Heart right ventricle (tissue), 16 donors: Measurements from ENCODE around the gene IL4. TPM values are rescaled to one million over a fixed set of nuclear protein-coding genes. Genes with fewer than 3 reads are reported as not detected.

Experiments
- ATAC-seq, 8 donors: fragments of 200-7000 bp; cut with Tn5 transposase; one replicate each; pipeline ENCODE4 v1.9.1; 2020; ENCODE audit warnings: mild to moderate bottlenecking in 8 of 8, moderate library complexity in 8 of 8, moderate number of reproducible peaks in 1 of 8
- DNase-seq, 2 donors: peaks; one replicate each; pipeline ENCODE4 v3.0.0-alpha.2; 2020
- H3K27ac ChIP-seq, 10 donors: fragments of 200-600 bp; sonication (generic) in 2 of 10; one replicate each; pipeline versions ENCODE4 v1.5.0 to v1.8.0; 2020 to 2022; ENCODE audit warnings: mild to moderate bottlenecking in 3 of 10
- H3K27me3 ChIP-seq, 7 donors: fragments of 200-600 bp; one replicate each; pipeline ENCODE4 v1.8.0; 2021 to 2022; ENCODE audit warnings: mild to moderate bottlenecking in 2 of 7
- H3K36me3 ChIP-seq, 9 donors: fragments of 200-600 bp; sonication (generic) in 1 of 9; one replicate each; pipeline versions ENCODE4 v1.5.0 to v1.8.0; 2020 to 2022; ENCODE audit warnings: mild to moderate bottlenecking in 2 of 9
- H3K4me1 ChIP-seq, 9 donors: fragments of 200-600 bp; sonication (generic) in 1 of 9; one replicate each; pipeline versions ENCODE4 v1.5.0 to v1.8.0; 2020 to 2022; ENCODE audit warnings: mild to moderate bottlenecking in 4 of 9
- H3K4me3 ChIP-seq, 10 donors: fragments of 200-600 bp; sonication (generic) in 2 of 10; one replicate each; pipeline versions ENCODE4 v1.5.0 to v1.8.0; 2020 to 2022; ENCODE audit warnings: mild to moderate bottlenecking in 7 of 10, moderate library complexity in 2 of 10
- H3K9me3 ChIP-seq, 11 donors: fragments of 200-600 bp in 10 of 11; sonication (generic) in 2 of 11; one replicate each; pipeline versions ENCODE4 v1.5.0 to v1.8.0; 2013 to 2022; ENCODE audit warnings: mild to moderate bottlenecking in 2 of 11, control low read depth in 1 of 11, moderate library complexity in 1 of 11
- CTCF ChIP-seq, 9 donors: fragments of 200-600 bp; sonication (generic) in 2 of 9; IDR thresholded peaks; one replicate each; pipeline versions ENCODE4 v1.5.0 to v1.8.0; 2021 to 2022; ENCODE audit warnings: antibody characterized with exemption in 9 of 9, mild to moderate bottlenecking in 5 of 9, moderate library complexity in 1 of 9
- WGBS, 2 donors: extraction: QIAGEN DNeasy Blood & Tissue Kit; methylation state at CpG; one replicate each; pipeline ENCODE4 v1.1.7; 2013; ENCODE audit warnings: inconsistent platforms in 1 of 2; 5-methylcytosine and 5-hydroxymethylcytosine counted together
- intact Hi-C, 10 donors: fragments of 100-400 bp; cut with DNase I; formaldehyde crosslinking; loops; one replicate each; pipeline versions ENCODE4 v1.11.1 to v1.14.2; 2022
- polyA plus RNA-seq, 2 donors: library from polyadenylated mRNA; stranded (reverse); fragments of 200-250 nt; gene quantifications; one replicate each; pipeline ENCODE4 v1.2.3, GENCODE V29; 2013
- total RNA-seq, 10 donors: library from RNA; stranded (reverse); fragmentation: NEBNext Ultra II Directional in 3 of 10; extraction: Animal tissue kit (Norgen Biotek cat#: 25700) in 3 of 10; gene quantifications; one replicate each; pipeline versions ENCODE4 v1.2.1 to v1.2.4, GENCODE V29; 2021 to 2023
- donor health status: Arrhythmogenic right ventricular cardiomyopathy.
- donor health status: ischemic (EF 13 %, LVEDD 7.1; RV severe dilation, severe dysfunction).
- donor health status: healthy with polysubstance abuse.
- donor health status: DM: no; HTN: yes; CAD: no.
- donor health status: DM: no; HTN: no; CAD: no.
- donor health status: ischemic (EF 25% LVEDD 6.9; RV normal size, moderate dysfunction).
- donor health status: ischemic (EF 25% LVEDD 5.7; RV mildly dilated, moderate dysfunction).
- donor health status: healthy.
- donor health status: DM: yes; HTN: yes; CAD: no.
- donor health status: Ischemic cardiomyopathy.
- donor health status: ischemic (EF 35%, LVEDD 5.7; RV mildly dilated, moderate dysfunction).
- donor health status: nonischemic (EF 11% LVEDD 7.7; RV severe dilation, severe dysfunction).
- donor health status: DM: yes; HTN: yes; CAD: no.
- donor health status: PGD.
- donor health status: ischemic (EF 29% LVEDD 5.4; RV normal size, mild dysfunction).
- donor health status: nonischemic (EF 23%, LVEDD 6.1; RV moderate dilation, normal function).

IL4 gene
- total and polyA plus RNA-seq, 12 donors, result not detected

GRCh38 chr5:132680780-132681475 is 7.1 kb downstream of the IL4 start:
- WGBS, 2 donors, result 82 to 92% methylated on average over 8 of the region's 8 CpGs
- DNase-seq, result no peak
- Histone ChIP-seq H3K36me3 (no peaks in the 10 kb centered on the region), H3K27me3 (no peaks in the 10 kb centered on the region), H3K9me3 (no peaks in the 10 kb centered on the region), H3K4me3 (no peak overlapping the region), H3K27ac (no peak overlapping the region), H3K4me1 (peaks cover 0 to 7% (median 0%) of the 10 kb centered on the region in 9 donors)
- intact Hi-C loops, result no loop called here
- ATAC-seq, result no peak
- no peak for TF ChIP-seq CTCF (IDR thresholded peaks at IDR 0.05)

- WGBS, 2 donors, result 77 to 83% methylated on average over 2 of the region's 2 CpGs
- Histone ChIP-seq H3K27ac (no peak overlapping the region), H3K27me3 (no peaks in the 10 kb centered on the region), H3K4me3 (no peak overlapping the region), H3K36me3 (no peaks in the 10 kb centered on the region), H3K9me3 (no peaks in the 10 kb centered on the region), H3K4me1 (peaks cover 0 to 7% (median 0%) of the 10 kb centered on the region in 9 donors)
- DNase-seq (no peak), ATAC-seq (no peak)
- intact Hi-C loops, result no loop called here
- no peak for TF ChIP-seq CTCF (IDR thresholded peaks at IDR 0.05)
These were observed 7.7 kb downstream of the IL4 start for GRCh38 chr5:132681476-132681831.

- Histone ChIP-seq H3K9me3 (no peaks in the 10 kb centered on the region), H3K27me3 (no peaks in the 10 kb centered on the region), H3K27ac (no peak overlapping the region), H3K36me3 (no peaks in the 10 kb centered on the region), H3K4me3 (no peak overlapping the region), H3K4me1 (peaks cover 0 to 5% (median 0%) of the 10 kb centered on the region in 9 donors)
- intact Hi-C loops, result no loop called here
- no peak for TF ChIP-seq CTCF (IDR thresholded peaks at IDR 0.05)
- no peak for DNase-seq
- no peak for ATAC-seq
- 82 to 95% methylated on average over 4 of the region's 4 CpGs for WGBS, 2 donors
These were observed 8.2 kb downstream of the IL4 start for GRCh38 chr5:132681983-132682382.

GRCh38 chr5:132684491-132684890 is 10.7 kb downstream of the IL4 start:
- H3K36me3 ChIP-seq, result peaks cover 0 to 9% (median 0%) of the 10 kb centered on the region in 9 donors
- no peak overlapping the region for H3K27ac ChIP-seq
- H3K4me1 ChIP-seq, result peaks cover 0 to 7% (median 0%) of the 10 kb centered on the region in 9 donors
- H3K9me3 ChIP-seq, result no peaks in the 10 kb centered on the region
- ATAC-seq (no peak), DNase-seq (no peak)
- 89 to 90% methylated on average over 6 of the region's 6 CpGs for WGBS, 2 donors
- H3K4me3 ChIP-seq, result no peak overlapping the region
- no peaks in the 10 kb centered on the region for H3K27me3 ChIP-seq
- no peak for TF ChIP-seq CTCF (IDR thresholded peaks at IDR 0.05)
- intact Hi-C loops, result no loop called here
